HCT116 (cell line): Measurements from ENCODE around the gene IL6R.

Source experiments
- CTCF ChIP-seq, 3 experiments: fragments of 200-600 bp in 1 of 3; sonication (generic) in 1 of 3; IDR thresholded peaks in 2 of 3; conservative IDR thresholded peaks in 1 of 3; 2 replicates each; pipeline ENCODE4 v1.5.1; 2012 to 2017; ENCODE audit warnings: low read depth in 2 of 3, low read length in 2 of 3, antibody characterized with exemption in 1 of 3, borderline replicate concordance in 1 of 3, control low read depth in 1 of 3, mild to moderate bottlenecking in 1 of 3, mixed read lengths in 1 of 3, mixed run types in 1 of 3, moderate library complexity in 1 of 3; ENCODE audit not compliant: insufficient read depth in 1 of 3
- EGR1 ChIP-seq: IDR thresholded peaks from 2 replicates; pipeline ENCODE4 v1.6.1; 2012; ENCODE audit warnings: low read depth
- EZH2 ChIP-seq: fragments of 200-600 bp; sonication (generic); IDR thresholded peaks from 2 replicates; pipeline ENCODE4 v1.6.1; 2017; ENCODE audit warnings: antibody characterized with exemption, mixed run types
- MAX ChIP-seq: IDR thresholded peaks from 2 replicates; pipeline ENCODE4 v1.6.1; 2012
- POLR2A ChIP-seq: IDR thresholded peaks from 2 replicates; pipeline ENCODE4 v1.7.0; 2011; ENCODE audit warnings: borderline replicate concordance; ENCODE audit not compliant: insufficient read depth, insufficient read length; ENCODE audit errors: extremely low read depth
- POLR2AphosphoS5 ChIP-seq: IDR thresholded peaks from 2 replicates; pipeline ENCODE4 v1.6.1; 2011; ENCODE audit warnings: mild to moderate bottlenecking, low read depth, low read length, moderate library complexity
- RAD21 ChIP-seq: IDR thresholded peaks from 2 replicates; pipeline ENCODE4 v1.6.1; 2012; ENCODE audit warnings: low read depth, mild to moderate bottlenecking
- REST ChIP-seq: IDR thresholded peaks from 2 replicates; pipeline ENCODE4 v1.6.1; 2012; ENCODE audit warnings: low read depth
- SIN3A ChIP-seq: IDR thresholded peaks from 2 replicates; pipeline ENCODE4 v1.6.1; 2012; ENCODE audit warnings: low read depth
- SRF ChIP-seq: IDR thresholded peaks from 2 replicates; pipeline ENCODE4 v1.6.1; 2012; ENCODE audit warnings: low read depth
- YY1 ChIP-seq: IDR thresholded peaks from 2 replicates; pipeline ENCODE4 v1.6.1; 2011; ENCODE audit warnings: low read length, low read depth, moderate library complexity, mild to moderate bottlenecking; ENCODE audit not compliant: insufficient replicate concordance; ENCODE audit errors: extremely low read depth
- ZNF274 ChIP-seq: fragments of 200-500 bp; sonication (Bioruptor generic); IDR thresholded peaks from 2 replicates; pipeline ENCODE4 v1.6.1; 2014; ENCODE audit warnings: mild to moderate bottlenecking, low read depth, low read length, inconsistent platforms
- TF ChIP-seq, protein P1 (sequence below): IDR thresholded peaks from 2 replicates; pipeline ENCODE4 v1.6.1; 2011; ENCODE audit warnings: mild to moderate bottlenecking, low read length, moderate library complexity; ENCODE audit not compliant: insufficient replicate concordance; ENCODE audit errors: extremely low read depth

DNA sequence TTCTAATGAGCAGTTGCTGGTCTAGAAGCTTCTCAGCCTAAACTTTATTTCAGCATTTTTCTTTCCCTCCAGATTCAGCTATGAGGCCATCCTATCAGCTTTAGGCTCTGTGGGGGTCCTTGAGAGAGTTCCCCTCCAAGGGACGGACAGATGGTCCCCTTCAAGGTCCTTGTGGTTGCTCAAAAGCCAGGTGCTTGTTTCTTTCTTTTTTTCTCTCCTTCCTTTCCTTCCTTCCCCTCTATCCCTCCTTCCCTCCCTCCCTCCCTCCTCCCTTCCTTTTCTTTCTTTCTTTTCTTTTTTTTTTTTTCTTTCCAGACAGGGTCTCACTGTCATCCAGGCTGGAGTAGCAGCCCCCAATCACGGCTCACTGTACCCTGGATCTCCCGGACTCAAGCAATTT is 1.2 kb upstream of the IL6R start:
- TF ChIP-seq SRF: no peak
- TF ChIP-seq CTCF (IDR thresholded peaks at IDR 0.05 in 2 of 3, conservative IDR thresholded peaks at IDR 0.05 in 1 of 3; ENCODE audit: borderline replicate concordance in 1 of 3, insufficient read depth in 1 of 3, low read depth in 2 of 3, low read length in 2 of 3): no peak
- TF ChIP-seq RAD21: no peak
- no peak for TF ChIP-seq ZNF274
- no peak for TF ChIP-seq POLR2AphosphoS5
- TF ChIP-seq POLR2A: no peak
- TF ChIP-seq EGR1: no peak
- TF ChIP-seq EZH2: no peak
- no peak for TF ChIP-seq YY1
- no peak for TF ChIP-seq SIN3A
- TF ChIP-seq, protein P1, sequence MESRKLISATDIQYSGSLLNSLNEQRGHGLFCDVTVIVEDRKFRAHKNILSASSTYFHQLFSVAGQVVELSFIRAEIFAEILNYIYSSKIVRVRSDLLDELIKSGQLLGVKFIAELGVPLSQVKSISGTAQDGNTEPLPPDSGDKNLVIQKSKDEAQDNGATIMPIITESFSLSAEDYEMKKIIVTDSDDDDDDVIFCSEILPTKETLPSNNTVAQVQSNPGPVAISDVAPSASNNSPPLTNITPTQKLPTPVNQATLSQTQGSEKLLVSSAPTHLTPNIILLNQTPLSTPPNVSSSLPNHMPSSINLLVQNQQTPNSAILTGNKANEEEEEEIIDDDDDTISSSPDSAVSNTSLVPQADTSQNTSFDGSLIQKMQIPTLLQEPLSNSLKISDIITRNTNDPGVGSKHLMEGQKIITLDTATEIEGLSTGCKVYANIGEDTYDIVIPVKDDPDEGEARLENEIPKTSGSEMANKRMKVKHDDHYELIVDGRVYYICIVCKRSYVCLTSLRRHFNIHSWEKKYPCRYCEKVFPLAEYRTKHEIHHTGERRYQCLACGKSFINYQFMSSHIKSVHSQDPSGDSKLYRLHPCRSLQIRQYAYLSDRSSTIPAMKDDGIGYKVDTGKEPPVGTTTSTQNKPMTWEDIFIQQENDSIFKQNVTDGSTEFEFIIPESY: no peak
- no peak for TF ChIP-seq MAX
- TF ChIP-seq REST: no peak
